Thoracic aorta (tissue), 2 donors: ENCODE data around the gene LRRFIP1. TPM values are rescaled to one million over a fixed set of nuclear protein-coding genes. Genes with fewer than 3 reads are reported as not detected.

Experiments
- ATAC-seq: fragments of 150-250 bp; one replicate; pipeline ENCODE4 v1.8.0; 2017; ENCODE audit warnings: low read depth; ENCODE audit not compliant: insufficient number of reproducible peaks, low FRiP score
- DNase-seq: peaks from one replicate; pipeline ENCODE4 v3.0.0-alpha.2; 2020; ENCODE audit warnings: low spot score
- H3K27ac ChIP-seq, 2 donors: fragments of 200-600 bp; sonication (generic); 1 replicate in 1 of 2; 2 replicates in 1 of 2; pipeline ENCODE4 v1.5.1; 2016; ENCODE audit warnings: mild to moderate bottlenecking in 2 of 2, moderate library complexity in 2 of 2
- H3K27me3 ChIP-seq: fragments of 200-600 bp; sonication (generic); replicated peaks from 2 replicates; pipeline ENCODE4 v1.6.0; 2016; ENCODE audit warnings: mild to moderate bottlenecking; ENCODE audit not compliant: insufficient read depth
- H3K36me3 ChIP-seq: fragments of 200-600 bp; sonication (generic); one replicate; pipeline ENCODE4 v1.5.1; 2016
- H3K4me1 ChIP-seq, 2 donors: fragments of 200-600 bp; sonication (generic); 1 replicate in 1 of 2; 2 replicates in 1 of 2; pipeline versions ENCODE4 v1.5.1 to v1.6.0; 2016; ENCODE audit warnings: low read depth in 2 of 2, mild to moderate bottlenecking in 1 of 2; ENCODE audit not compliant: control insufficient read depth in 1 of 2
- H3K4me3 ChIP-seq: fragments of 200-600 bp; sonication (generic); 2 replicates; pipeline ENCODE4 v1.5.1; 2016; ENCODE audit warnings: mild to moderate bottlenecking
- H3K9me3 ChIP-seq: fragments of 200-600 bp; sonication (generic); 2 replicates; pipeline ENCODE4 v1.5.1; 2016
- CTCF ChIP-seq: fragments of 200-600 bp; sonication (generic); IDR thresholded peaks from one replicate; pipeline ENCODE4 v1.5.1; 2019; ENCODE audit warnings: antibody characterized with exemption
- total RNA-seq, 2 donors: library from RNA; depleted of rRNA; stranded (reverse); fragments of >200 nt; gene quantifications; one replicate each; pipeline versions ENCODE4 v1.1.0 to v1.2.3, GENCODE V29; 2016

The LRRFIP1 gene
- total RNA-seq, 2 donors from 2014 or later, result 196 to 244 TPM

DNA sequence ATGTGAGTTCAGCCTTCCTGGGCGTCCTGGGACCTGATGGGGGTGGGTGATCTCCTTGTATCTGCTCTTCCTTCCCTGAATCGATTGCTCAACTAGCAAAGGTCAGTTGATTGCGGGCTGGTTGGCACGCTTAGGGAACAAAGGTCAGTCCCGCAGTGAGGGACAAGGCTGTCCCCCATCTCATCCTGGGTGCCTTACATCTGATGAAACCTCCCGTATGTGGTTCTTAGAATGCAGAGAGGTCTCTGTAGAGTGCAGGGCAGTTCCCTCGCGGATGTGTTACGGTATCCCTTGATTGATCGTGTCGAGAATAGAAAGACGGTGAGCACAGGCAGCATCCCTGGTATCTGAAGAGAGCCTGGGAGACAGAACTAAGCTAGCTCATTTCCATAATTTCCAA, 114.8 kb downstream of the LRRFIP1 start:
- TF ChIP-seq CTCF, result no peak
- H3K4me3 ChIP-seq, result no peak overlapping the region
- ATAC-seq, result no peak
- no peak for DNase-seq
- H3K27ac ChIP-seq, result peak overlapping the region; percentile 61 to 90
- H3K4me1 ChIP-seq, result peaks cover 35 to 80% of the 10 kb centered on the region in 2 donors
- no peaks in the 10 kb centered on the region for H3K9me3 ChIP-seq
- no peaks in the 10 kb centered on the region for H3K36me3 ChIP-seq
- H3K27me3 ChIP-seq, result no peaks in the 10 kb centered on the region

GRCh38 chr2:237742614-237743013, 115.2 kb downstream of the LRRFIP1 start:
- no peak for DNase-seq
- peak overlapping the region; percentile 61 to 90 for H3K27ac ChIP-seq

GRCh38 chr2:237743024-237743423, 115.6 kb downstream of the LRRFIP1 start:
- DNase-seq, result no peak
- H3K27ac ChIP-seq, result peak overlapping the region; percentile 61 to 90

More at GRCh38 chr2:237742614-237743013, 115.2 kb downstream of the LRRFIP1 start:
- Histone ChIP-seq H3K27me3 (no peaks in the 10 kb centered on the region), H3K4me3 (no peak overlapping the region), H3K9me3 (no peaks in the 10 kb centered on the region), H3K36me3 (no peaks in the 10 kb centered on the region), H3K4me1 (peaks cover 35 to 76% of the 10 kb centered on the region in 2 donors)
- TF ChIP-seq CTCF, result no peak
- ATAC-seq, result no peak

DNA sequence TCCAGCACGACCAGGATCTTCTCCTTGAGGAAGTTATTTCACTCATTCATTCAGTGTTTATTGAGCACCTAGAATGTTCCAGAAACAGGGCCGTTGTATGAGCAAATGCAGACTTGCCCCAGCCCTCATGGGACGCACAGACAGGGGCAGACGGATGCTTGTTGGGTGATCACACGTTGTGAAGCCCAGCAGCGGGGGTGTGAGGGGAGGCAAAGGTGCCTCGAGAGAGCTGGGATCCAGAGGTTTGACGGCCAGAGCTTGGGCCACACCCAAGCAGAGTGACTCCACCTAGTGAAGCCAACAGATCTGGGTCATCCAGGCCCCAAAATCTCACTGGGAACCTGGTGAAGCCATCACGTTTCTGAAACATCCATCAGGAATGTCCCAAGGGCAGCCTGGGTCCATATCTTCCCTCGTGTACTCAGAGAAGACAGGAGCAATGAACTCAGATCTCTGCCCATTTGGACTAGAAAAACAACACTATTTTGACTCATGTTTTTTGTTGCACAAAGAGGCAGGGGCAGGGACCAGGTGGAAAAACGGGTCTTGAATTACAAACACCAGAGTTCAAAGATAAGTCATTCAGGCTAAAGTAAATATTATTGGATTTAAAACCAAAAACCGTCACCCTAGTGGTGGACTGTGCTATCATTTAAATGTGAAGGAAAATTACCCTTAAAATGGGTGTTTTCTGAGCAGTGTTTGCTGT, 116.3 kb downstream of the LRRFIP1 start:
- no peak overlapping the region for H3K4me3 ChIP-seq
- DNase-seq, result no peak
- peaks cover 35 to 65% of the 10 kb centered on the region in 2 donors for H3K4me1 ChIP-seq
- TF ChIP-seq CTCF, result peak; percentile 23
- no peak for ATAC-seq
- peak overlapping the region; percentile 61 to 90 for H3K27ac ChIP-seq
- peaks cover 3% of the 10 kb centered on the region for H3K36me3 ChIP-seq
- H3K27me3 ChIP-seq, result no peaks in the 10 kb centered on the region
- H3K9me3 ChIP-seq, result no peaks in the 10 kb centered on the region

More at GRCh38 chr2:237743024-237743423, 115.6 kb downstream of the LRRFIP1 start:
- Histone ChIP-seq H3K4me3 (no peak overlapping the region), H3K4me1 (peaks cover 35 to 72% of the 10 kb centered on the region in 2 donors), H3K9me3 (no peaks in the 10 kb centered on the region), H3K36me3 (peaks cover 2% of the 10 kb centered on the region), H3K27me3 (no peaks in the 10 kb centered on the region)
- no peak for TF ChIP-seq CTCF
- ATAC-seq, result no peak

DNA sequence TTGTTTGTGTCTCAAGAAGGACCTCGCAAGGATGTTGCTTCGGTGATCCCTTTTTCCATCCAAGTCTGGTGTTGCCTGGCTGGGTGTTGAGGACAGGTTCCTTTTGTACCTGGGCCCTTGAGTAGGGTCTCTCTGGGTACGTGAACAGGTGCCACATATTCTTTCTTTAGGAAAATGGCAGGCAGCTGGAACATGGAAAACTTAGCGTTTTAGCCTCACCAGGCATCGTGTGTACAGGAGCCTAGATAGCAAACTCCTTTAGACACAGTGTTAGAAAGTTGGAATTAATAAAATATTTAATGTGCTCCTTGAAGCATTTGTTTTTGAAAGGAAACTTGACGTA, 116.9 kb downstream of the LRRFIP1 start:
- Histone ChIP-seq H3K9me3 (no peaks in the 10 kb centered on the region), H3K27ac (peak overlapping the region; percentile 61 to 90), H3K4me1 (peaks cover 35 to 61% of the 10 kb centered on the region in 2 donors), H3K27me3 (no peaks in the 10 kb centered on the region), H3K4me3 (no peak overlapping the region), H3K36me3 (peaks cover 7% of the 10 kb centered on the region)
- no peak for TF ChIP-seq CTCF
- DNase-seq (no peak), ATAC-seq (no peak)
